Measurements from ENCODE around the gene P2RY6.

DNA sequence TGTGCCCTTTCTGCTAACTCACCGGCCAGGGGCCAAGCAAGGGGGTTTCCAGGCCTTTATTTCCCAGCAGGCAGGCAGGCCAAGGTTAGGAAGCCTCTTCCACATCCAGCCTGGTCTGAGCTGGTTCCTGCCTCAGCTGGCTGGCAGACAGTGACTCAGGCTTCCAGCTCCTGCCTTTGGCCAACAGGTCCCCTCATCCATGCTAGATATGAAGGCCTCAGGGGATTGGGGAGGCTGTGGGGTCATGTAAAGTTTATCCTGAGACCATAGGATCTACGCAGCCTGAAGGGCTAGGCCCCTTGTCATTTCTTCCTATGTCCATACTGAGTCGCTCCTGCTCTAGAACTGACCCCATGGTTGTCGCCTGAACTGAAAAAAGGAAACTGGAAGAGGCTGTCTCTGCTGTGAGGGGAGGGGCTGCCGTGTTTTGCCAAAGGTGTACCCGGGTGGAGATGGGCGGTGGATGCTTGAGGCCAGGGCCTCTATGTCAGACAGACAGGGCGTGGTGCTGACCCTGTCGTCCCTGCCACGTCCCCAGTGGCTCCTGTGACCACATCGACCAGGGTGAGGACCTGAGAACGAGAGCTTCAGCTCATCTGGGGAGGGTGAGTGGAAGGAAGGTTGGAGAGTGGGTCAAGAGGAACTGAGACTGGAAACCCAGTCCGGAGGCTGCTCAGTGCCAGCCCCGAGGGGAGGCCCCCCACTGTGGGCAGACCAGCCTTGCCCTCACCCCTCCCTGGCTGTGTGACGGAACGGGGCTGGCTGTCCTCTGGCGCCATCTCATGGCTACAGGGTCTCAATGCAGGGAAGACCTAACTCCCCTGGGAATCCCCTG, 17.0 kb downstream of the P2RY6 start:
- TF ChIP-seq, protein P1, sequence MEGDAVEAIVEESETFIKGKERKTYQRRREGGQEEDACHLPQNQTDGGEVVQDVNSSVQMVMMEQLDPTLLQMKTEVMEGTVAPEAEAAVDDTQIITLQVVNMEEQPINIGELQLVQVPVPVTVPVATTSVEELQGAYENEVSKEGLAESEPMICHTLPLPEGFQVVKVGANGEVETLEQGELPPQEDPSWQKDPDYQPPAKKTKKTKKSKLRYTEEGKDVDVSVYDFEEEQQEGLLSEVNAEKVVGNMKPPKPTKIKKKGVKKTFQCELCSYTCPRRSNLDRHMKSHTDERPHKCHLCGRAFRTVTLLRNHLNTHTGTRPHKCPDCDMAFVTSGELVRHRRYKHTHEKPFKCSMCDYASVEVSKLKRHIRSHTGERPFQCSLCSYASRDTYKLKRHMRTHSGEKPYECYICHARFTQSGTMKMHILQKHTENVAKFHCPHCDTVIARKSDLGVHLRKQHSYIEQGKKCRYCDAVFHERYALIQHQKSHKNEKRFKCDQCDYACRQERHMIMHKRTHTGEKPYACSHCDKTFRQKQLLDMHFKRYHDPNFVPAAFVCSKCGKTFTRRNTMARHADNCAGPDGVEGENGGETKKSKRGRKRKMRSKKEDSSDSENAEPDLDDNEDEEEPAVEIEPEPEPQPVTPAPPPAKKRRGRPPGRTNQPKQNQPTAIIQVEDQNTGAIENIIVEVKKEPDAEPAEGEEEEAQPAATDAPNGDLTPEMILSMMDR (IDR thresholded peaks at IDR 0.05) = peak; percentile 76 to 89
- TF ChIP-seq POLR2AphosphoS5 (IDR thresholded peaks at IDR 0.05) = no peak

All from suprapubic skin (tissue), 3 donors.